Superior temporal gyrus (tissue), 1 donor: ENCODE results near the gene TRAF2.
"Not testable (repeated sequence)": the region's sequence is repeated elsewhere in the genome, so short reads cannot be mapped to it uniquely, and the experiment has no call there.

ENCODE experiments used
- DNase-seq: peaks from one replicate; pipeline ENCODE4 v3.0.0-alpha.2; 2016; ENCODE audit errors: extremely low spot score

Gene TRAF2

GRCh38 chr9:136857581-136858412, 28.5 kb upstream of the TRAF2 start:
- DNase-seq, result no peak

GRCh38 chr9:136858452-136858843, 27.9 kb upstream of the TRAF2 start:
- no peak for DNase-seq

GRCh38 chr9:136858844-136859757, 27.2 kb upstream of the TRAF2 start:
- DNase-seq, result peak; percentile 57

DNA sequence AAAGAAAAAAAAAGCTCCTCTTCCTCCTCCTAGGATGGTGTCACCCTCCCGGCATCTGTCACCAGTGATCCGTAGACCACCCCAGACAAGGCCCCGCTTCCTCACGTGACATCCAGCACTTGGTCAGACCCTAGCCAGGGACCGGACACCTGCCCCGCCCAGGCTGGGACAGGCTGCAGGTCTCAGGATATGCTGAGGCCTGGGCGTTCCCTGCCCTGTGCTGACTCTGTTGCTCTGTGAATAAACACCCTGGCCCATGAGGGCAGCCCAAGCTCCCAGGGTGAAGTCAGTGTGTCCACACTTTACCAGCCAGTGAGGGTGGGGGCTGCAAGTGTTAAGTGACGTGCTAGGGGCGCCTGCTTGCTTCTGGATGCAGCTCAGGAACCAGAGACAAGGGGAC, 25.8 kb upstream of the TRAF2 start:
- DNase-seq, result no peak

- no peak for DNase-seq
Measured at GRCh38 chr9:136860933-136861873, 25.1 kb upstream of the TRAF2 start.

GRCh38 chr9:136861874-136862457, 24.4 kb upstream of the TRAF2 start:
- no peak for DNase-seq

- no peak for DNase-seq
Measured at GRCh38 chr9:136862849-136863622, 23.3 kb upstream of the TRAF2 start.

DNA sequence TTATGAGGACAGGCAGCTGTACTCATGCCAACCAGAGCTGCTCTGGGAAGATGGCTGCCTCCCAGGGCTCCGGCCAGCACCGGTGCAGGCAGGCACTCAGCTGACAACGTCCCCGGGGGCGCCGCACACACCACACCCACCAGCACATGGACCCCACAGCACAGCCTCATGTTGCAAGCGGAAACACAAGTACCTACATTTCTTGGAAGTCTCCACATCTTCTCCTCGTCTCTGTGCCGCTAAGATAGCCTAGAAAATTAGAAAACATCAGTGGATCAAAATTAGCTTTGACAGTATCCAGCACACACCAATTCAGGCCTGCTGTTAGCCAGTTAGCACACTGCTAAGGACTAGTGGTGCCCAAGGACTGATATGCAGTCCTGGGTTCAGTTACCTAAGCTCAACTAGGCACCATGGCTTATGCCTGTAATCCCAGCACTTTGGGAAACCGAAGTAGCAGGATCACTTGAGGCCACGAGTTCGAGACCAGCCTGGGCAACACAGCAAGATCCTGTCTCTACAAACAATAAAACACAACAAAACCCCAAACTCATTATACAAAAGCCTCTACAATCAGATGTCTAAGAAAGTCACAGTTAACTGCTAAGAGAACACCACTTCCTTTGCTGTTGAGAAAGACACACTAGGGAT, 22.6 kb upstream of the TRAF2 start:
- no peak for DNase-seq

DNA sequence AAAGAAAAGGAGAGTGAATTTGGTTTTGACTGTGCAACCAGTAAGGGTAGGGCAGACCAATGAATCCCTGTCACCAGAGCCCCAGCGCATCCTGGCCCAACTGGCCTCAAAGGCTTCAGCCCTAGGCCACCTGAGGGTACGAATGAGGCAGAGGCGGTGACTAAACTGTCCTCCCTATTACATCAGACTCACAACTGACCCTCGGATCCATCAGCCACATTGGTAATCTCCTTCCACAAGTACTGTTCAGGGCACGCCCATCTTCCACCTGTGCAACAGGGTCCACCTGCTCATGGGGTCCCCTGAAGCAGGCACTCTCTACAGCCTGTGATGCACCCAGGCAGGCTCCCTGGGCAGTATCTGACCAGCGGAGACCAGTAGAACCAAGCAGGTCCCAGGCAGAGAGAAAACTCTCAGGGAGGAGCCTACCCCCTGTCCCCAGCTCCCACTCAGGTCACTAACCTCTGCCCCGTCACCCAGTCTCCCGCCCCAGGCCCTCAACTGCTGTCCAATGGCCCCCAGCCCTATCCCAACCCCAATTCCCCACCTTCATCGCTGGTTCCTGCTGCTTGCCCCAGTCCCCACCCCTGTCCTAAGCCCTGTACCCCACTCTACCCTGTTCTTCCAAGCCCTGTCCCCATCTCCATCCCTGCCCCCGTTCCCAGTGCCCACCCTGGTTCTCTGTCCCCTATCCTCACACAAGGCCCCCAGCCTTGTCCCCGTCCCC, 21.1 kb upstream of the TRAF2 start:
- DNase-seq, result no peak

- DNase-seq, result no peak
Measured at GRCh38 chr9:136865768-136866103, 20.6 kb upstream of the TRAF2 start.

DNA sequence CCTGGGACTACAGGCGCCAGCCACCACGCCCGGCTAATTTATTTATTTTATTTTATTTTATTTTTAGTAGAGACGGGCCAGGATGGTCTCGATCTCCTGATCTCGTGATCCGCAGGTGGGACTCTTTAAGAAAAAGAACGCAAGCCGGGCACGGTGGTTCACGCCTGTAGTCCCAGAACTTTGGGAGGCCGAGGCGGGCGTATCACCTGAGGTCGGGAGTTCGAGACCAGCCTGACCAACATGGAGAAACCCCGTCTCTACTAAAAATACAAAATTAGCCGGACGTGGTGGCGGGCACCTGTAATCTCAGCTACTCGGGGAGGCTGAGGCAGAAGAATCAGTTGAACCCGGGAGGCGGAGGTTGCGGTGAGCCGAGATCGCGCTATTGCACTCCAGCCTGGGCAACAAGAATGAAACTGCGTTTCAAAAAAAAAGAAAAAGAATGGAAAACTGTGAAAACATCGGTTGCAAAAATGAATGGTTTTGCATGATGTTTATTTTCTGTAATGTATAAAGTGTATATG, 19.4 kb upstream of the TRAF2 start:
- DNase-seq, result not testable (repeated sequence)

- no peak for DNase-seq
Measured at GRCh38 chr9:136867480-136867879, 18.8 kb upstream of the TRAF2 start.

GRCh38 chr9:136867917-136868316, 18.4 kb upstream of the TRAF2 start:
- no peak for DNase-seq

DNA sequence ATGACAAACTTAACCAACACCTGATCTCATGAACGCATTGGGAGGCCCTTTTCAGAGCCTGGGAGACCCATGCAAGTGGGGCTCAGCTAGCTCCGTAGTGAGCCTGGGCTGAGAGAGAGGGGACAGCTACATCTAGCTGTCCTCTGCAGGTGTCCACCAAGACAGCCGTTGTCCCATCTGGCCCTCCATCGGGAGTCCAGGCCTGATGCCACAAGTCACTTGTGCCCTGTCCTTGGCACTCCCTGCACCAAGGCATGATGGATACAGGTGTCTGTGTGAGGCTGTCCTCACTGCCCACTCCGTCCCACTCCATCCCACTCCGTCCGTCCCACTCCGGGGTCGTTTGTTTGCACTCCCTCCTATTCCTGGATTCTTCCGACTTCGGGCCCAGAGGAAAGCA, 17.7 kb upstream of the TRAF2 start:
- DNase-seq, result no peak

GRCh38 chr9:136869611-136870010, 16.7 kb upstream of the TRAF2 start:
- not testable (repeated sequence) for DNase-seq

GRCh38 chr9:136875155-136875554, 11.2 kb upstream of the TRAF2 start:
- DNase-seq, result no peak

DNA sequence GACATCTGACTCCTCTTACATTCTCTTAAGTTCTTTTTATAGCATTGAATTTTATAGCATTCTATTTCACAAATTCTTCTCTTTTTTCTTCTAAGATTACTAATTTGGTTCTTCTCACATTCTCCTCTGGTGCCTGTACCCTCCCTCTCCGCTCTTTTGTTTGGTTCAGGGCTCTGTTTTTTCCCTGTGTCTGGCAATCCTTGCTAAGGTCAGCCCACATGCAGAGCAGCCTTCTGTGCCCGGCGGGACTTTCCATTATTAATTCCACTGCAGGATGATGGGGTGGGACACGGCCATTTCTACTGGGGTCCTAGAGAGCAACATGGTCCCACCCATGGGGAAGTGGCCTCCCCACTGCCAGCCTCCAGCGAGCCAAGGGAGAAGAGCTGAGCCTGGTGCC, 9.8 kb upstream of the TRAF2 start:
- no peak for DNase-seq

- no peak for DNase-seq
Measured at GRCh38 chr9:136880651-136881050, 5.7 kb upstream of the TRAF2 start.

DNA sequence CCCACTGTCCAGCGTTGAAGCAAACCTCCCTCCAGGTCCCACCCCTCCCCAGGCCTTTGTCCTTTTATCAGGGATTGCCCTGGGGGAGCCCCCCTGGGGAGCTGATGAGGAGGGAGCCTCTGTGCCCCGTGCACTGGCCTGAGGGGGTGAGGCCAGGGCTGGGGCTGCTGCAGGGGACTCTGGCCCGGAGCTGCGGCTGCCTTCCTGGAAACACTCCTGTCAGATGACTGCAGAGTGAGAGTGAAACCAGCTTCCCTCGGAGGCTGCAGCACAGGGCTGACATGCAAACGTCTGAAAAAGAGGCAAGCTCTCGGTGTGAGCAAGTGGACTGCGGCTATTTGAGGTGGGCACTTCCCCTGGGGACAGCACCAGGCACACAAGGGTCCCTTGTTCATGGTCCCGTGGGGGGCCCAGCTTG, 4.6 kb upstream of the TRAF2 start:
- no peak for DNase-seq
